ENCODE data around the gene GPR18. TPM values are rescaled to one million over a fixed set of nuclear protein-coding genes. Genes with fewer than 3 reads are reported as not detected.

The GPR18 gene
- total RNA-seq, 2 experiments from 2014 or later, result 19.7 to 25.4 TPM

- H3K4me1 Mint-ChIP-seq, result peaks cover 79% of the 10 kb centered on the region
- H3K27ac Mint-ChIP-seq, result peak overlapping the region; percentile 70
- peaks cover 49% of the 10 kb centered on the region for H3K36me3 Mint-ChIP-seq (ENCODE audit: low read depth)
- H3K9me3 Mint-ChIP-seq, result peaks cover 8% of the 10 kb centered on the region
- H3K27me3 Mint-ChIP-seq, result no peaks in the 10 kb centered on the region
- H3K4me3 Mint-ChIP-seq, result no peak overlapping the region
- ChIA-PET POLR2A (no interaction called here), CTCF (interaction anchor here (1.4 to 7.7 kb wide), 4 partner anchors 12 to 162 kb away, joined by 4 to 109 read pairs (median 18); no protein-coding TSS in a partner anchor)
- no peak for DNase-seq
These were observed 14.9 kb upstream of the GPR18 start for GRCh38 chr13:99273128-99273527.

GRCh38 chr13:99272481-99272880 lies 14.3 kb upstream of the GPR18 start:
- no peak overlapping the region for H3K27ac Mint-ChIP-seq
- H3K4me3 Mint-ChIP-seq, result no peak overlapping the region
- no peak for DNase-seq
- ChIA-PET CTCF (interaction anchor here (1.4 to 7.7 kb wide), 3 partner anchors 13 to 163 kb away, joined by 3 to 109 read pairs (median 4); no protein-coding TSS in a partner anchor), POLR2A (no interaction called here)
- H3K4me1 Mint-ChIP-seq, result peaks cover 76% of the 10 kb centered on the region
- H3K9me3 Mint-ChIP-seq, result peaks cover 8% of the 10 kb centered on the region
- no peaks in the 10 kb centered on the region for H3K27me3 Mint-ChIP-seq
- H3K36me3 Mint-ChIP-seq (ENCODE audit: low read depth), result peaks cover 44% of the 10 kb centered on the region

- Mint-ChIP-seq H3K9me3 (peaks cover 8% of the 10 kb centered on the region), H3K36me3 (ENCODE audit: low read depth) (peaks cover 38% of the 10 kb centered on the region), H3K27ac (no peak overlapping the region), H3K27me3 (no peaks in the 10 kb centered on the region), H3K4me1 (peaks cover 71% of the 10 kb centered on the region), H3K4me3 (no peak overlapping the region)
- CTCF ChIA-PET, result interaction anchor here (0.7 to 7.7 kb wide), 10 partner anchors 13 to 214 kb away, joined by 3 to 109 read pairs (median 4); partner anchors contain the start of gene GPR18
- POLR2A ChIA-PET, result no interaction called here
- no peak for DNase-seq
These were observed 13.1 kb upstream of the GPR18 start for GRCh38 chr13:99271249-99271648.

- H3K36me3 Mint-ChIP-seq (ENCODE audit: low read depth), result peaks cover 33% of the 10 kb centered on the region
- H3K4me3 Mint-ChIP-seq, result no peak overlapping the region
- H3K4me1 Mint-ChIP-seq, result peaks cover 68% of the 10 kb centered on the region
- H3K9me3 Mint-ChIP-seq, result peaks cover 8% of the 10 kb centered on the region
- DNase-seq, result no peak
- no peaks in the 10 kb centered on the region for H3K27me3 Mint-ChIP-seq
- CTCF ChIA-PET, result interaction anchor here (0.7 to 7.7 kb wide), 21 partner anchors 12 to 218 kb away, joined by 3 to 109 read pairs (median 5); partner anchors contain the start of genes GPR18 and GPR183
- peak overlapping the region; percentile 22 for H3K27ac Mint-ChIP-seq
- POLR2A ChIA-PET, result no interaction called here
These were observed 12.3 kb upstream of the GPR18 start for GRCh38 chr13:99270518-99270917.

- Mint-ChIP-seq H3K4me1 (peaks cover 67% of the 10 kb centered on the region), H3K4me3 (no peak overlapping the region), H3K27ac (peak overlapping the region; percentile 46), H3K27me3 (no peaks in the 10 kb centered on the region), H3K9me3 (peaks cover 8% of the 10 kb centered on the region), H3K36me3 (ENCODE audit: low read depth) (peaks cover 32% of the 10 kb centered on the region)
- peak; percentile 58 for DNase-seq
- ChIA-PET POLR2A (interaction anchor here (0.7 to 1.4 kb wide), 2 partner anchors 165 to 167 kb away, joined by 4 read pairs; no protein-coding TSS in a partner anchor), CTCF (interaction anchor here (0.6 to 7.7 kb wide), 45 partner anchors 9 to 375 kb away, joined by 3 to 109 read pairs (median 4); partner anchors contain the start of genes GPR18, GPR183 and UBAC2)
These were observed 11.6 kb upstream of the GPR18 start for GRCh38 chr13:99269627-99270241.

- no peak for DNase-seq
- ChIA-PET POLR2A (interaction anchor here (0.6 to 1.4 kb wide), 3 partner anchors 9 to 168 kb away, joined by 3 to 4 read pairs (median 4); no protein-coding TSS in a partner anchor), CTCF (interaction anchor here (0.6 to 7.7 kb wide), 27 partner anchors 8 to 374 kb away, joined by 3 to 109 read pairs (median 4); partner anchors contain the start of genes GPR18, GPR183 and UBAC2)
- H3K9me3 Mint-ChIP-seq, result peaks cover 8% of the 10 kb centered on the region
- no peak overlapping the region for H3K4me3 Mint-ChIP-seq
- H3K36me3 Mint-ChIP-seq (ENCODE audit: low read depth), result peaks cover 29% of the 10 kb centered on the region
- no peaks in the 10 kb centered on the region for H3K27me3 Mint-ChIP-seq
- peaks cover 68% of the 10 kb centered on the region for H3K4me1 Mint-ChIP-seq
- H3K27ac Mint-ChIP-seq, result no peak overlapping the region
These were observed 10.6 kb upstream of the GPR18 start for GRCh38 chr13:99268822-99269221.

- H3K4me3 Mint-ChIP-seq, result no peak overlapping the region
- peaks cover 8% of the 10 kb centered on the region for H3K9me3 Mint-ChIP-seq
- peaks cover 69% of the 10 kb centered on the region for H3K4me1 Mint-ChIP-seq
- CTCF ChIA-PET, result interaction anchor here (1.1 to 7.7 kb wide), 9 partner anchors 8 to 167 kb away, joined by 3 to 109 read pairs (median 8); no protein-coding TSS in a partner anchor
- peaks cover 21% of the 10 kb centered on the region for H3K36me3 Mint-ChIP-seq (ENCODE audit: low read depth)
- H3K27me3 Mint-ChIP-seq, result no peaks in the 10 kb centered on the region
- no peak overlapping the region for H3K27ac Mint-ChIP-seq
- no peak for DNase-seq
- POLR2A ChIA-PET, result no interaction called here
These were observed 9.7 kb upstream of the GPR18 start for GRCh38 chr13:99267927-99268326.

- ChIA-PET CTCF (interaction anchor here (0.7 to 7.7 kb wide), 17 partner anchors 10 to 993 kb away, joined by 3 to 109 read pairs (median 3); no protein-coding TSS in a partner anchor), POLR2A (interaction anchor here (0.5 kb wide), 1 partner anchor 104 kb away, joined by 13 read pairs; no protein-coding TSS in a partner anchor)
- peaks cover 68% of the 10 kb centered on the region for H3K4me1 Mint-ChIP-seq
- H3K36me3 Mint-ChIP-seq (ENCODE audit: low read depth), result peaks cover 13% of the 10 kb centered on the region
- H3K4me3 Mint-ChIP-seq, result no peak overlapping the region
- no peak for DNase-seq
- H3K9me3 Mint-ChIP-seq, result no peaks in the 10 kb centered on the region
- H3K27me3 Mint-ChIP-seq, result no peaks in the 10 kb centered on the region
- H3K27ac Mint-ChIP-seq, result no peak overlapping the region
These were observed 8.6 kb upstream of the GPR18 start for GRCh38 chr13:99266827-99267226.

- CTCF ChIA-PET, result interaction anchor here (0.6 to 7.7 kb wide), 29 partner anchors 9 to 214 kb away, joined by 3 to 109 read pairs (median 3); partner anchors contain the start of gene UBAC2
- Mint-ChIP-seq H3K4me1 (peaks cover 66% of the 10 kb centered on the region), H3K4me3 (no peak overlapping the region), H3K9me3 (no peaks in the 10 kb centered on the region), H3K27me3 (no peaks in the 10 kb centered on the region), H3K36me3 (ENCODE audit: low read depth) (peaks cover 14% of the 10 kb centered on the region), H3K27ac (no peak overlapping the region)
- peak; percentile 48 for DNase-seq
- POLR2A ChIA-PET, result interaction anchor here (0.6 kb wide), 1 partner anchor 101 kb away, joined by 6 read pairs; no protein-coding TSS in a partner anchor
These were observed 7.7 kb upstream of the GPR18 start for GRCh38 chr13:99265821-99266426.

- Mint-ChIP-seq H3K9me3 (no peaks in the 10 kb centered on the region), H3K4me3 (no peak overlapping the region), H3K4me1 (peaks cover 65% of the 10 kb centered on the region), H3K36me3 (ENCODE audit: low read depth) (peaks cover 15% of the 10 kb centered on the region), H3K27ac (peak overlapping the region; percentile 48), H3K27me3 (no peaks in the 10 kb centered on the region)
- DNase-seq, result no peak
- ChIA-PET CTCF (interaction anchor here (0.9 to 7.7 kb wide), 15 partner anchors 8 to 214 kb away, joined by 3 to 109 read pairs (median 5); partner anchors contain the start of gene UBAC2), POLR2A (interaction anchor here (0.6 kb wide), 1 partner anchor 102 kb away, joined by 6 read pairs; no protein-coding TSS in a partner anchor)
These were observed 7.1 kb upstream of the GPR18 start for GRCh38 chr13:99265162-99265800.

GRCh38 chr13:99264051-99264450 lies 5.9 kb upstream of the GPR18 start:
- H3K27me3 Mint-ChIP-seq, result no peaks in the 10 kb centered on the region
- no peak for DNase-seq
- ChIA-PET POLR2A (no interaction called here), CTCF (interaction anchor here (0.8 to 5.9 kb wide), 5 partner anchors 11 to 173 kb away, joined by 3 to 41 read pairs (median 4); partner anchors contain the start of gene UBAC2)
- H3K27ac Mint-ChIP-seq, result peak overlapping the region; percentile 52
- no peak overlapping the region for H3K4me3 Mint-ChIP-seq
- peaks cover 70% of the 10 kb centered on the region for H3K4me1 Mint-ChIP-seq
- peaks cover 25% of the 10 kb centered on the region for H3K36me3 Mint-ChIP-seq (ENCODE audit: low read depth)
- no peaks in the 10 kb centered on the region for H3K9me3 Mint-ChIP-seq

- Mint-ChIP-seq H3K4me3 (no peak overlapping the region), H3K36me3 (ENCODE audit: low read depth) (peaks cover 25% of the 10 kb centered on the region), H3K27me3 (no peaks in the 10 kb centered on the region), H3K9me3 (no peaks in the 10 kb centered on the region), H3K4me1 (peaks cover 71% of the 10 kb centered on the region), H3K27ac (peak overlapping the region; percentile 52)
- POLR2A ChIA-PET, result no interaction called here
- CTCF ChIA-PET, result interaction anchor here (1.0 to 5.9 kb wide), 3 partner anchors 12 to 87 kb away, joined by 3 to 41 read pairs (median 4); partner anchors contain the start of gene UBAC2
- DNase-seq, result no peak
These were observed 5.1 kb upstream of the GPR18 start for GRCh38 chr13:99263126-99263785.
